IPS DF 6.9 (cell line): ENCODE results near the gene PLA2G7.

ENCODE experiments used
- DNase-seq: peaks from one replicate; pipeline ENCODE4 v3.0.0-alpha.2; 2013; ENCODE audit warnings: low read depth, low spot score
- H3K27ac ChIP-seq: one replicate; pipeline ENCODE4 v1.5.1; 2013; ENCODE audit warnings: low read length, control low read depth
- H3K27me3 ChIP-seq: 2 replicates; pipeline ENCODE4 v1.6.1; 2013; ENCODE audit warnings: mild to moderate bottlenecking, low read length; ENCODE audit not compliant: control insufficient read depth, insufficient read depth
- H3K36me3 ChIP-seq: 2 replicates; pipeline ENCODE4 v1.6.1; 2013; ENCODE audit warnings: low read length; ENCODE audit not compliant: control insufficient read depth, insufficient read depth
- H3K4me1 ChIP-seq: 2 replicates; pipeline ENCODE4 v1.6.1; 2013; ENCODE audit warnings: low read length; ENCODE audit not compliant: control insufficient read depth, insufficient read depth
- H3K4me3 ChIP-seq: 2 replicates; pipeline ENCODE4 v1.5.1; 2013; ENCODE audit warnings: mild to moderate bottlenecking, low read length
- H3K9me3 ChIP-seq: 2 replicates; pipeline ENCODE4 v1.6.1; 2013; ENCODE audit warnings: low read length, inconsistent platforms; ENCODE audit not compliant: control insufficient read depth, insufficient read depth
- WGBS: extraction: QIAGEN DNeasy Blood & Tissue Kit; methylation state at CpG from one replicate; pipeline ENCODE4 v1.1.7; 2013; ENCODE audit warnings: mixed read lengths, missing lambda C conversion rate; ENCODE audit not compliant: insufficient read length, insufficient coverage; 5-methylcytosine and 5-hydroxymethylcytosine counted together

The PLA2G7 gene

DNA sequence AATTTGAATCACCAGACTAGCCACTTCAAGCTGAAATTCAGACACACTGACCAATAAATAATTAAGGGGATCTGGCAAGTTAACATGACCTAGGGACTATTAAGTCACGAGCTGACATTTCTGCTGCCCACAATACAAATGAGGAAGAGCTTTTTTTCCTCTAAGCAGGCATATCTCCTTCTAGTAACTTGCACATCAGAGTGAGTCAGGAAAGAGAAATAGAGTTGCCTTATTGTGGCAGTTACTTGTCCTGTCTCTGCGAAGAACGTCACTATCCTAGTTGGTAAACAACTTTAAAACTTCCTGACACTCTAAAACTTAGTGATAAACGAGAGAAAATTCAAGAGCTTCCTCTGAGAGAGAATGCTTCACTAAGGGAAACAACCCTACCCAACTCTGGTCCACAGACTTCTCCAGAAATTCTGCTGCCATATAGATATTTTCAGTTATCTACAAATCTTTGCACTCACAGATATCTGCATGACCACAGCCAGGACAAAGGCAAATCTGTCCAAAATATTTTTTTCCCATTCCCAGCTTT lies 4.2 kb downstream of the PLA2G7 start:
- no peaks in the 10 kb centered on the region for H3K9me3 ChIP-seq
- H3K4me3 ChIP-seq = no peak overlapping the region
- no peak overlapping the region for H3K27ac ChIP-seq
- H3K4me1 ChIP-seq = peaks cover 2% of the 10 kb centered on the region
- DNase-seq = no peak
- no CpG with 5 or more reads among the region's 4 CpGs for WGBS
- no peaks in the 10 kb centered on the region for H3K36me3 ChIP-seq
- H3K27me3 ChIP-seq = peaks cover 3% of the 10 kb centered on the region; the same call in 1 of the 2 replicates

DNA sequence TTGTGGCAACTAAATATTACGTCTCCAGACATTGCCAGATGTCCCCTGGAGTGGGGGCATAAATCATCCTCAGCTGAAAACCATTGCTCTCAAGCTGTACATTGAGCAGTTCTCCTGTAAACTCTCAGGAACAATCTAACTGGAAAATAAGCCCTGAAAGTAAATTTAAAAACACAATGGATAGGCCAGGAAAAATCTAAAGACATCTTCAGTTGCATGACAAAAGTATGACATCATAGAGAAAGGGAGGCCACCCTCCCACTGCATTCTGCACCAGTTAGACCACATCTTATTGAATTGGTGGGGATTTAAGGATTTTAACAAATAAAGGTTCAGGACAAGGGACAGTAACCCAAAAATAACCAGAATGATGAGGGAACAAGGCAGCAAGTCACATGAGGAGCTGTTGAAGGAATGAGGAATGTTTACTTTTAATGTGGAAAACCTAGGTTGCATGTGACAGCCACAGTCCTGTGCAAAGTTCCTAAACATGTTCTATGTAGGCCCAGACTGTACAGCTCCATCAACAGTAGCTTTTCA lies 5.3 kb downstream of the PLA2G7 start:
- no peak for DNase-seq
- no peaks in the 10 kb centered on the region for H3K9me3 ChIP-seq
- H3K4me3 ChIP-seq = no peak overlapping the region
- no peaks in the 10 kb centered on the region for H3K36me3 ChIP-seq
- H3K4me1 ChIP-seq = peaks cover 2% of the 10 kb centered on the region
- H3K27ac ChIP-seq = no peak overlapping the region
- no peaks in the 10 kb centered on the region for H3K27me3 ChIP-seq
- no CpG with 5 or more reads among the region's 1 CpG for WGBS

DNA sequence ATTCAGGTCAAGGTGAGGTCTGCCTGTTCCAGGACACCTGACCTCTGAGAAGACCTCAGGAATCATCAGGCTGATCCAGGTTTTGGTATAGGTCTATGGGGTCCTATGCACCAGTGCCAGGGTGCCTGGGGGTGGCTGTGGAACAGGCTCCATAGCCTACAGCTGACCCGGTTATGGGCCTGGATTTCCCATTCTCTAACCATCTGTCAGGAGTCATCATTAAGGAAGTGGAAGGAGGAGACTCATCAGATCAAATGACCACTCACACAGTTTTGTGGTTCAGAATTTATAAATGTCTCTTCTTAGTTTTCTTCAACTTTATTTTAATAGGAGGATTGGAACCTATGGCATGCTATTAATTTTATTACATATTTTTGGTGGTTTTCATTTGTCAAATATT lies 14.8 kb downstream of the PLA2G7 start:
- no peaks in the 10 kb centered on the region for H3K36me3 ChIP-seq
- no peaks in the 10 kb centered on the region for H3K9me3 ChIP-seq
- peaks cover 2% of the 10 kb centered on the region; the same call in 1 of the 2 replicates for H3K4me1 ChIP-seq
- no peak overlapping the region for H3K27ac ChIP-seq
- no peak overlapping the region for H3K4me3 ChIP-seq
- H3K27me3 ChIP-seq = no peaks in the 10 kb centered on the region
- DNase-seq = no peak
- no CpG with 5 or more reads among the region's 1 CpG for WGBS

DNA sequence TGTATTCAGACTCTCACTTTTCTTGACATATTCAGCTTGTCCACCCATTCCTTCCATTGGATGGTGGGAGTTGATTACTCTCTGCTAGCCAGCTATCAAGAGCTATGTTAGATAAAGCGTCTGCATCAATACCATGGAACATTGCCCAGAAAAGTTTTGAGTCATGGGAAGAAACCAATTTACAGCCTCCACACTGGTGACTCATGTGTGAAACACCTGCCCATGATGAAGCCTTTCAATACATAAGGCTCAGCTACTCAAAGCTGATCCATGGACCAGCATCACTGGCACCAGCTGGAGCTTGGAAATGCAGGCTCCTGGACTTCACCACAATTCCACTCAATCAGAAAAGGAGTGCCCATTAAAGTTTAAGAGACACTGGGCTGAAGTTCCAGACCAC lies 16.1 kb downstream of the PLA2G7 start:
- no peak for DNase-seq
- whole genome bisulfite sequencing = no CpG with 5 or more reads among the region's 1 CpG

DNA sequence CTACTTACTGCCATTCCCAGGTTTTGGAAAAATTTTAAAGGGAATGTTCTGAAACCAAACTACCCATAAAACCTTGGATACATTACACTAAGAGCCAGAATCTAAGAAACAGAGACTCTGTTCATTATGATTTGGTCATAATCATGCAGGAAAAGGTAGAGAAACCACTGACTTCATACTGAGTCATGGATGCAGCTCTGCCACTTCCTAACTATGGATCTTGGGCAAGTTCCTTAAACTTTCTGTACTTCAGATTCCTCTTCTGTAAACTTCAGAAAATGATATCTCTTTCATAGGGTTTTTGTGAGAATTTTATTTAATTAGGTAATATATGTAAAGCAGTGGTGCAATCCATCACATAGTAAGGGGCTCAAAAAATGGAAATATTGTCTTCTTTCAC lies 20.0 kb downstream of the PLA2G7 start:
- Histone ChIP-seq H3K27me3 (no peaks in the 10 kb centered on the region), H3K36me3 (no peaks in the 10 kb centered on the region), H3K27ac (no peak overlapping the region), H3K4me3 (no peak overlapping the region), H3K4me1 (peaks cover 2% of the 10 kb centered on the region; the same call in 1 of the 2 replicates), H3K9me3 (no peaks in the 10 kb centered on the region)
- DNase-seq = no peak

More for the DNA sequence above, 16.1 kb downstream of the PLA2G7 start:
- H3K27me3 ChIP-seq = no peaks in the 10 kb centered on the region
- no peak overlapping the region for H3K4me3 ChIP-seq
- H3K4me1 ChIP-seq = peaks cover 2% of the 10 kb centered on the region; the same call in 1 of the 2 replicates
- no peak overlapping the region for H3K27ac ChIP-seq
- no peaks in the 10 kb centered on the region for H3K36me3 ChIP-seq
- no peaks in the 10 kb centered on the region for H3K9me3 ChIP-seq

DNA sequence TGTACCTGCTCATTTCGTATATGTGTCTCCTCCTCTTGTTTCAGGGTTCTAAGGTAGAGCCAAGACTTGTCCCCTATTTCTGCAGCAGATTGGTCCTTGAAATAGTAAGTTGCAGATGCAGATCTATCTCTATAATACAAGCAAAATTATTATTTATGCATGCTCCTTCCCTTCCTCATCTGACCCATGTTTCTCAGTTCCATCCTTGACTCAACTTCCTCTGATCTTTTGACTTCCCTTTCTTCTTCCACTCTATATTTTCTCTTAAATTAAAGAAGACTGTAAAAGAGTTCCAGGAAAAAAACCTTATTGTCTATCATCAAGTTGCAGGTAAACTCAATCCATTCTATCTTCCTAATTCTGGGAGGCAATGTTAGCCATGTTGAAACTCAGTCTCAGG lies 23.7 kb downstream of the PLA2G7 start:
- DNase-seq = no peak
- Histone ChIP-seq H3K4me3 (no peak overlapping the region), H3K27ac (no peak overlapping the region), H3K9me3 (no peaks in the 10 kb centered on the region), H3K27me3 (no peaks in the 10 kb centered on the region), H3K4me1 (no peaks in the 10 kb centered on the region), H3K36me3 (no peaks in the 10 kb centered on the region)
- no CpG with 5 or more reads among the region's 1 CpG for WGBS

DNA sequence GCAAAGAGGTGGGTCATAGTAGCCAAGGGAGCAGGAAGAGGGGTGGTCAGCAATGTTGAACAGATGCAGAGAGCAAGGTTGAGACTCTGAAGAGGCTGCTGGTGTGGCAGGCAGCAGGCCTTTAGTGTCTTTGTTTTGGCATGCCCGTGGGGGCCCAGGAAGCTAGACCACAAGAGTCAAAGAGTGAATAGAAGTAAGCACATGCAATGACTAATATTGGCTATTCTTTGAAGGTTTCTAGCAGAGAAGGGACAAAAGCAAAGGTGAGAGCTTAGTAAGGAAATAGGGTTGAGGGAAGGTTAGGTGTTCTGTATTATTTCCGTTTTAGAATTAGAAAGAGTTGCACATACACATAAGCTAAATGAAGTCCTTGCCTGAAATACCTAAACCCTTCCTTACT lies 28.7 kb downstream of the PLA2G7 start:
- no peaks in the 10 kb centered on the region for H3K27me3 ChIP-seq
- no peak overlapping the region for H3K4me3 ChIP-seq
- H3K27ac ChIP-seq = no peak overlapping the region
- no peaks in the 10 kb centered on the region for H3K36me3 ChIP-seq
- no CpG with 5 or more reads among the region's 2 CpGs for WGBS
- DNase-seq = no peak
- H3K4me1 ChIP-seq = no peaks in the 10 kb centered on the region
- H3K9me3 ChIP-seq = no peaks in the 10 kb centered on the region

DNA sequence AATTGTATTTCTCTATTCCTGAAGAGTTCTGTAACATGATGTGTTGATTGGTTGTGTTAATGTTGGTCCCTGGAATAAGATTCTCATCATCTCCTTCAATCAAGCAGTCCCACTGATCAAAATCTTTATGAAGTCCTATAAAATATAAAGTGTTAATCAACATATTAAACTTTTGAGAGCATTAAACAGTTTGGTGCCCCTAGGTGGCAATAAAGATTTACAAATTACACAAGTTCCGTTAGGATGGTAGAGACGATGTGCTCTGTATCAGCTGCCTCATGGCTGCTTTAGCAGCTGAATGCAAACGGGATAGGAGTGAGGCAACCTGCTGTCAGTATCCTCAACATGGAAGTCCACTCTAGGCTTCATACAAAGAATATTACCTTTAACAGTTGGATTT lies 30.6 kb downstream of the PLA2G7 start:
- H3K9me3 ChIP-seq = no peaks in the 10 kb centered on the region
- no peaks in the 10 kb centered on the region for H3K27me3 ChIP-seq
- WGBS = no CpG with 5 or more reads among the region's 3 CpGs
- H3K4me3 ChIP-seq = no peak overlapping the region
- peak; percentile 1 for DNase-seq
- H3K36me3 ChIP-seq = no peaks in the 10 kb centered on the region
- H3K27ac ChIP-seq = no peak overlapping the region
- no peaks in the 10 kb centered on the region for H3K4me1 ChIP-seq

DNA sequence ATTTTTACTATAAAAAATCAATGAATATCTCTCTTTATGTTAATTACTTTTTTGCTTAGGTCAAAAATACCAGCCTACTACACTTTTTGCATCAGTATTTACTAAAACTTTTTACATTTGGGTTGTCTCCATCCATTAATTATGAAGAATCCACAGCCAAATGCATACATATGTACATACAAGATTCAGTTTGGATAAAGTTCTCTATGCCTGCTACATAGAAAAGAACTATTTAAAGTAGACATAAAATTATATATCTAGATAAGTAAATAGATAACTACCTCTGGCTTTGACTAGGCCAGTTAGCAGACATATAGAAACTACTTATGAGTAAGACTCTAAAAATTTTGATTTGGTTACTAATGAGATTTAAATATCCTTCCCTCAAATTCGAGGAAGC lies 35.2 kb downstream of the PLA2G7 start:
- no peaks in the 10 kb centered on the region for H3K36me3 ChIP-seq
- DNase-seq = no peak
- H3K27me3 ChIP-seq = no peaks in the 10 kb centered on the region
- H3K27ac ChIP-seq = no peak overlapping the region
- WGBS = no CpG with 5 or more reads among the region's 1 CpG
- H3K4me3 ChIP-seq = no peak overlapping the region
- no peaks in the 10 kb centered on the region for H3K4me1 ChIP-seq
- H3K9me3 ChIP-seq = no peaks in the 10 kb centered on the region

DNA sequence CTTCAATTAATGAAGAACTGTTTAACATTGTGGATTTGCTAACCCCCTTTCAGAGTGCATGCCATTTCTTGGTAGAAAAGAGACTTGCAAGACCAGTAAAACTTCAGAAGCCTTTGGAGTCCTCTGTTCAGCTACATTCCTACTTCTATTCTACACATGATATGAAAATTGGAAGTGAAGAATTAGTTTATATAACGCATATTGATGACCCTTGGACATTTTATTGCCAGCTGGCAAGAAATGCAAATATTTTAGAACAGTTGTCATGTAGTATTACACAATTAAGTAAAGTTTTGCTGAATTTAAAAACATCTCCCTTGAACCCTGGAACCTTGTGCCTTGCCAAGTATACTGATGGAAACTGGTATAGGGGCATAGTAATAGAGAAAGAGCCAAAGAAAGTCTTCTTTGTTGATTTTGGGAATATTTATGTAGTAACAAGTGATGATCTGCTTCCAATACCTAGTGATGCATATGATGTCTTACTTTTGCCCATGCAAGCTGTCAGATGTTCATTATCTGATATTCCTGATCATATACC lies 44.2 kb downstream of the PLA2G7 start:
- Histone ChIP-seq H3K27me3 (no peaks in the 10 kb centered on the region), H3K9me3 (no peaks in the 10 kb centered on the region), H3K36me3 (no peaks in the 10 kb centered on the region; the same call in 1 of the 2 replicates), H3K4me1 (no peaks in the 10 kb centered on the region), H3K27ac (no peak overlapping the region), H3K4me3 (no peak overlapping the region)
- no peak for DNase-seq
- WGBS = no CpG with 5 or more reads among the region's 1 CpG

DNA sequence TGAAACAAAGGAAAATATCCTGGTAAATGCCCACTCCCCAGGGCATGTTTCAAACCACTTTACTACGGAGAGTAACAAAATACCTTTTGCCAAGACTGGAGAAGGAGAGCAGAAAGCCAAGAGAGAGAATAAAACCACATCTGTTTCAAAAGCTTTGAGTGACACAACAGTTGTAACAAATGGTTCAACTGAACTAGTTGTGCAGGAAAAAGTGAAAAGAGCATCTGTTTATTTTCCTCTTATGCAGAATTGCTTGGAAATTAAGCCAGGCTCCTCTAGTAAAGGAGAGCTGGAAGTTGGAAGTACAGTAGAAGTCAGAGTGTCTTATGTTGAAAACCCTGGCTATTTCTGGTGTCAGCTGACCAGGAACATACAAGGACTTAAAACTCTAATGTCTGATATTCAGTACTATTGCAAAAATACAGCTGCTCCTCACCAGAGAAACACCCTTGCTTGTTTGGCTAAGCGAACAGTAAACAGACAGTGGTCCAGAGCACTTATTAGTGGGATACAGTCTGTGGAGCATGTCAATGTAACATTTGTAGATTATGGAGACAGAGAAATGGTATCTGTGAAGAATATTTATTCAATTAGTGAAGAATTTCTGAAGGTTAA lies 44.9 kb downstream of the PLA2G7 start:
- no peaks in the 10 kb centered on the region for H3K9me3 ChIP-seq
- no peak for DNase-seq
- H3K27ac ChIP-seq = no peak overlapping the region
- H3K4me1 ChIP-seq = no peaks in the 10 kb centered on the region
- no CpG with 5 or more reads among the region's 2 CpGs for WGBS
- no peaks in the 10 kb centered on the region; the same call in 1 of the 2 replicates for H3K36me3 ChIP-seq
- no peaks in the 10 kb centered on the region for H3K27me3 ChIP-seq
- no peak overlapping the region for H3K4me3 ChIP-seq
